Vagina (tissue), 2 donors: ENCODE results near the gene ADCY4.

Experiments used
- POLR2AphosphoS5 ChIP-seq, 2 donors: sonication (generic); formaldehyde crosslinking; IDR thresholded peaks; one replicate each; pipeline ENCODE4 v1.9.0; 2017; ENCODE audit warnings: antibody characterized with exemption in 2 of 2, mild to moderate bottlenecking in 2 of 2, low read depth in 1 of 2; ENCODE audit not compliant: insufficient read depth in 1 of 2
- TF ChIP-seq, protein P1 (sequence below), 3 experiments: fragments of 450-650 bp in 2 of 3; fragments of 200-600 bp in 1 of 3; sonication (generic) in 1 of 3; IDR thresholded peaks; one replicate each; pipeline ENCODE4 v1.5.1; 2017 to 2019; ENCODE audit warnings: antibody characterized with exemption in 3 of 3, mild to moderate bottlenecking in 2 of 3, moderate library complexity in 2 of 3

DNA sequence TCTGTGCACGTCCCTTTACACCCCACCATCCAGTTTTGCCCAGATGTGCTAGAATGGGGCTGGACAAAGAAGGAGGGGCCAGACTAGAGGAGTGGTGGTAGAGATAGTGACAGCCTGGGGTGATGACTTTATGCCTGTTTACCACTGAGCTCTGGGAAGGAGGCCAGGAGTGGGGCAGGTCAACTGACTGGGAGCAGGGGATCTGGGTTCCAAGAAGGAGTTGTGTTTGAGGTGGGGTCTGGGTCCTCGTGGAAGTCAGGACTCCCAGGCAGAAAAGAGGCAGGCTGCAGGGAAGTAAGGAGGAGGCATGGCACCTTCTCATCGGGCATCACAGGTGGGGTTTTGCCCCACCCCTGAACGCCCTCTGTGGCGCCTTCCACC is 24.6 kb downstream of the ADCY4 start:
- TF ChIP-seq, protein P1, sequence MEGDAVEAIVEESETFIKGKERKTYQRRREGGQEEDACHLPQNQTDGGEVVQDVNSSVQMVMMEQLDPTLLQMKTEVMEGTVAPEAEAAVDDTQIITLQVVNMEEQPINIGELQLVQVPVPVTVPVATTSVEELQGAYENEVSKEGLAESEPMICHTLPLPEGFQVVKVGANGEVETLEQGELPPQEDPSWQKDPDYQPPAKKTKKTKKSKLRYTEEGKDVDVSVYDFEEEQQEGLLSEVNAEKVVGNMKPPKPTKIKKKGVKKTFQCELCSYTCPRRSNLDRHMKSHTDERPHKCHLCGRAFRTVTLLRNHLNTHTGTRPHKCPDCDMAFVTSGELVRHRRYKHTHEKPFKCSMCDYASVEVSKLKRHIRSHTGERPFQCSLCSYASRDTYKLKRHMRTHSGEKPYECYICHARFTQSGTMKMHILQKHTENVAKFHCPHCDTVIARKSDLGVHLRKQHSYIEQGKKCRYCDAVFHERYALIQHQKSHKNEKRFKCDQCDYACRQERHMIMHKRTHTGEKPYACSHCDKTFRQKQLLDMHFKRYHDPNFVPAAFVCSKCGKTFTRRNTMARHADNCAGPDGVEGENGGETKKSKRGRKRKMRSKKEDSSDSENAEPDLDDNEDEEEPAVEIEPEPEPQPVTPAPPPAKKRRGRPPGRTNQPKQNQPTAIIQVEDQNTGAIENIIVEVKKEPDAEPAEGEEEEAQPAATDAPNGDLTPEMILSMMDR (IDR thresholded peaks at IDR 0.05), result no peak
- TF ChIP-seq POLR2AphosphoS5 (IDR thresholded peaks at IDR 0.05; ENCODE audit: insufficient read depth in 1 of 2, low read depth in 1 of 2), result no peak
